Upper lobe of left lung (tissue), 4 donors: ENCODE measurements around the gene BCKDK.
"Not testable (repeated sequence)": the region's sequence is repeated elsewhere in the genome, so short reads cannot be mapped to it uniquely, and the experiment has no call there.

Experiments used
- EP300 ChIP-seq, 4 donors: sonication (generic); formaldehyde crosslinking; IDR thresholded peaks; one replicate each; pipeline ENCODE4 v1.5.1; 2017; ENCODE audit warnings: antibody characterized with exemption in 4 of 4, control low read depth in 2 of 4
- POLR2A ChIP-seq, 4 donors: fragments of 450-650 bp; IDR thresholded peaks; one replicate each; pipeline ENCODE4 v1.5.1; 2016 to 2017; ENCODE audit warnings: antibody characterized with exemption in 4 of 4, mild to moderate bottlenecking in 2 of 4
- POLR2AphosphoS5 ChIP-seq, 2 donors: sonication (generic); formaldehyde crosslinking; IDR thresholded peaks; one replicate each; pipeline ENCODE4 v1.5.1; 2017; ENCODE audit warnings: antibody characterized with exemption in 2 of 2
- TF ChIP-seq, protein P1 (sequence below), 6 experiments: fragments of 450-650 bp in 4 of 6; fragments of 200-600 bp in 2 of 6; sonication (generic) in 2 of 6; IDR thresholded peaks; one replicate each; pipeline ENCODE4 v1.5.1; 2016 to 2019; ENCODE audit warnings: antibody characterized with exemption in 6 of 6

DNA sequence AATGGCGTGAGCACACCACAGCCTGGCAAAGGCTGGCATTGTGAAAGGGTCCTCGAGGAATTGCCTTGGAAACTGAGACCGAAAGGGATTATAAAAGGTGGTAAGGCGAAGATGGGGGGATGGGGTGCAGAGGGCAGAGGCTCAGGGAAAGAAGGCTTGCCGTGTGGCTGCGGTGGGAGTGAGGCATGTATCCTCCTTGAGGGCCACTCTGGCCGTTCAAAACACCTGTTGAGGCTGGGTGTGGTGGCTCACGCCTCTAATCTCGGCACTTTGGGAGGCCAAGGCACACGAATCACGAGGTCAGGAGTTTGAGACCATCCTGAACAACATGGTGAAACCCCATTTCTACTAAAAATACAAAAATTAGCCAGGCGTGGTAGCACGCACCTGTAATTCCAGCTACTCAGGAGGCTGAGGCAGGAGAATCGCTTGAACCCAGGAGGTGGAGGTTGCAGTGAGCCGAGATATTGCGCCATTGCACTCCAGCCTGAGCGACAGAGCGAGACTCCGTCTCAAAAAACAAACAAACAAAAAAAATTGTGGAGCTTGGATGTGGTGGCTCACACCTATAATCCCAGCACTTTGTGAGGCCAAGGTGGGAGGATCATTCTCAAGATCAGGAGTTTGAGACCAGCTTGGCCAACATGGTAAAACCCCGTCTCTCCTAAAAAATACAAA, 28.8 kb downstream of the BCKDK start:
- TF ChIP-seq POLR2A, EP300, POLR2AphosphoS5 (IDR thresholded peaks at IDR 0.05): not testable (repeated sequence)
- TF ChIP-seq, protein P1, sequence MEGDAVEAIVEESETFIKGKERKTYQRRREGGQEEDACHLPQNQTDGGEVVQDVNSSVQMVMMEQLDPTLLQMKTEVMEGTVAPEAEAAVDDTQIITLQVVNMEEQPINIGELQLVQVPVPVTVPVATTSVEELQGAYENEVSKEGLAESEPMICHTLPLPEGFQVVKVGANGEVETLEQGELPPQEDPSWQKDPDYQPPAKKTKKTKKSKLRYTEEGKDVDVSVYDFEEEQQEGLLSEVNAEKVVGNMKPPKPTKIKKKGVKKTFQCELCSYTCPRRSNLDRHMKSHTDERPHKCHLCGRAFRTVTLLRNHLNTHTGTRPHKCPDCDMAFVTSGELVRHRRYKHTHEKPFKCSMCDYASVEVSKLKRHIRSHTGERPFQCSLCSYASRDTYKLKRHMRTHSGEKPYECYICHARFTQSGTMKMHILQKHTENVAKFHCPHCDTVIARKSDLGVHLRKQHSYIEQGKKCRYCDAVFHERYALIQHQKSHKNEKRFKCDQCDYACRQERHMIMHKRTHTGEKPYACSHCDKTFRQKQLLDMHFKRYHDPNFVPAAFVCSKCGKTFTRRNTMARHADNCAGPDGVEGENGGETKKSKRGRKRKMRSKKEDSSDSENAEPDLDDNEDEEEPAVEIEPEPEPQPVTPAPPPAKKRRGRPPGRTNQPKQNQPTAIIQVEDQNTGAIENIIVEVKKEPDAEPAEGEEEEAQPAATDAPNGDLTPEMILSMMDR (IDR thresholded peaks at IDR 0.05) = not testable (repeated sequence)
